Esophagus squamous epithelium (tissue), 4 donors: Measurements from ENCODE around the gene MYL1.

Experiments
- POLR2A ChIP-seq, 4 donors: fragments of 450-650 bp; IDR thresholded peaks; one replicate each; pipeline ENCODE4 v1.6.1; 2017; ENCODE audit warnings: antibody characterized with exemption in 4 of 4, mild to moderate bottlenecking in 4 of 4, moderate library complexity in 3 of 4
- TF ChIP-seq, protein P1 (sequence below), 6 experiments: fragments of 450-650 bp in 4 of 6; fragments of 200-600 bp in 2 of 6; sonication (generic) in 2 of 6; IDR thresholded peaks; one replicate each; pipeline ENCODE4 v1.5.1; 2016 to 2019; ENCODE audit warnings: antibody characterized with exemption in 6 of 6, mild to moderate bottlenecking in 4 of 6, moderate library complexity in 4 of 6

DNA sequence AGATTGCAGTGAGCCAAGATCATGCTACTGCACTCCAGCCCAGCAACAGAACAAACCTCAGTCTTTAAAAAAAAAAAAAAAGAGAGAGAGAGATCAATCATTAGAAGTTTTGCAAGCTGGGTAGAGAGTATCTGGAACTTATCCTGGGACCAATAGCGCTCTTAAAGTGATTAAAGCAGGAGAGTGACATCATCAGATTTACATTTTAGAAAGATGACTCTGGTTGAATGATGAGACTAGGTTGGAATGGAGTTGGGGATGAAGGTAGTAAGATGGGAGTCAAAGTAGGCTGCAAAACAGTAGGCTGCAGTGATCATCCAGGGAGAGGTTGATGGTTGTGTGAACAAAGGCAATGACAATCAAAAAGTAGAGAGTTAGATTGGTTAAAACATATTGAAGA, 37.8 kb downstream of the MYL1 start:
- TF ChIP-seq, protein P1, sequence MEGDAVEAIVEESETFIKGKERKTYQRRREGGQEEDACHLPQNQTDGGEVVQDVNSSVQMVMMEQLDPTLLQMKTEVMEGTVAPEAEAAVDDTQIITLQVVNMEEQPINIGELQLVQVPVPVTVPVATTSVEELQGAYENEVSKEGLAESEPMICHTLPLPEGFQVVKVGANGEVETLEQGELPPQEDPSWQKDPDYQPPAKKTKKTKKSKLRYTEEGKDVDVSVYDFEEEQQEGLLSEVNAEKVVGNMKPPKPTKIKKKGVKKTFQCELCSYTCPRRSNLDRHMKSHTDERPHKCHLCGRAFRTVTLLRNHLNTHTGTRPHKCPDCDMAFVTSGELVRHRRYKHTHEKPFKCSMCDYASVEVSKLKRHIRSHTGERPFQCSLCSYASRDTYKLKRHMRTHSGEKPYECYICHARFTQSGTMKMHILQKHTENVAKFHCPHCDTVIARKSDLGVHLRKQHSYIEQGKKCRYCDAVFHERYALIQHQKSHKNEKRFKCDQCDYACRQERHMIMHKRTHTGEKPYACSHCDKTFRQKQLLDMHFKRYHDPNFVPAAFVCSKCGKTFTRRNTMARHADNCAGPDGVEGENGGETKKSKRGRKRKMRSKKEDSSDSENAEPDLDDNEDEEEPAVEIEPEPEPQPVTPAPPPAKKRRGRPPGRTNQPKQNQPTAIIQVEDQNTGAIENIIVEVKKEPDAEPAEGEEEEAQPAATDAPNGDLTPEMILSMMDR (IDR thresholded peaks at IDR 0.05), result no peak
- TF ChIP-seq POLR2A (IDR thresholded peaks at IDR 0.05), result no peak
